Neural progenitor cell (in vitro differentiated cells): ENCODE measurements around the gene SUOX. TPM values are rescaled to one million over a fixed set of nuclear protein-coding genes. Genes with fewer than 3 reads are reported as not detected.

ENCODE experiments used
- DNase-seq: peaks from one replicate; pipeline ENCODE4 v3.0.0-alpha.2; 2016; ENCODE audit warnings: low spot score
- H2AFZ ChIP-seq: fragments of 200-600 bp; sonication (generic); replicated peaks from 2 replicates; pipeline ENCODE4 v1.6.1; 2016; ENCODE audit warnings: antibody characterized with exemption
- H3F3A ChIP-seq: fragments of 200-600 bp; sonication (generic); 2 replicates; pipeline ENCODE4 v1.6.1; 2016; ENCODE audit warnings: antibody characterized with exemption, low read depth
- H3K27ac ChIP-seq: fragments of 200-600 bp; sonication (generic); 2 replicates; pipeline ENCODE4 v1.5.1; 2016; ENCODE audit warnings: mild to moderate bottlenecking
- H3K27me3 ChIP-seq: fragments of 200-600 bp; sonication (generic); 2 replicates; pipeline ENCODE4 v1.6.1; 2016; ENCODE audit warnings: mild to moderate bottlenecking, moderate library complexity
- H3K36me3 ChIP-seq: fragments of 200-600 bp; sonication (generic); 2 replicates; pipeline ENCODE4 v1.5.1; 2016
- H3K4me1 ChIP-seq: fragments of 200-600 bp; sonication (generic); 2 replicates; pipeline ENCODE4 v1.6.1; 2016; ENCODE audit warnings: mixed run types
- H3K4me2 ChIP-seq: fragments of 200-600 bp; sonication (generic); 2 replicates; pipeline ENCODE4 v1.6.1; 2016
- H3K4me3 ChIP-seq: fragments of 200-600 bp; sonication (generic); 2 replicates; pipeline ENCODE4 v1.5.1; 2016
- H3K79me2 ChIP-seq: fragments of 200-600 bp; sonication (generic); 2 replicates; pipeline ENCODE4 v1.6.1; 2016; ENCODE audit warnings: low read depth
- H3K9ac ChIP-seq: fragments of 200-600 bp; sonication (generic); 2 replicates; pipeline ENCODE4 v1.6.1; 2016
- H3K9me3 ChIP-seq: fragments of 200-600 bp; sonication (generic); 2 replicates; pipeline ENCODE4 v1.5.1; 2016; ENCODE audit warnings: low read depth
- H4K20me1 ChIP-seq: fragments of 200-600 bp; sonication (generic); 2 replicates; pipeline ENCODE4 v1.6.1; 2016; ENCODE audit warnings: low read depth
- H3K27ac Mint-ChIP-seq: 3 replicates; pipeline ENCODE4 v1.8.0; 2021; ENCODE audit warnings: mixed read lengths
- H3K27me3 Mint-ChIP-seq: 2 replicates; pipeline ENCODE4 v1.8.0; 2022; ENCODE audit warnings: low read depth, mild to moderate bottlenecking, inconsistent platforms, moderate library complexity, mixed read lengths; ENCODE audit not compliant: insufficient read depth
- H3K36me3 Mint-ChIP-seq: 3 replicates; pipeline ENCODE4 v1.8.0; 2021; ENCODE audit warnings: mixed read lengths
- H3K4me1 Mint-ChIP-seq: 3 replicates; pipeline ENCODE4 v1.8.0; 2021; ENCODE audit warnings: mixed read lengths
- H3K4me3 Mint-ChIP-seq: 3 replicates; pipeline ENCODE4 v1.8.0; 2021; ENCODE audit warnings: mild to moderate bottlenecking, moderate library complexity, mixed read lengths
- H3K9me3 Mint-ChIP-seq: 3 replicates; pipeline ENCODE4 v1.8.0; 2020; ENCODE audit warnings: mixed read lengths
- CTCF ChIP-seq: fragments of 200-600 bp; sonication (generic); IDR thresholded peaks from 2 replicates; pipeline ENCODE4 v1.5.1; 2017; ENCODE audit warnings: antibody characterized with exemption, mild to moderate bottlenecking
- EZH2 ChIP-seq: fragments of 200-600 bp; sonication (generic); IDR thresholded peaks from 2 replicates; pipeline ENCODE4 v1.6.1; 2017; ENCODE audit warnings: antibody characterized with exemption, mild to moderate bottlenecking, moderate library complexity
- EZH2phosphoT487 ChIP-seq: fragments of 200-600 bp; sonication (generic); IDR thresholded peaks from 2 replicates; pipeline ENCODE4 v1.6.1; 2017; ENCODE audit warnings: antibody characterized with exemption
- total RNA-seq: library from RNA; depleted of rRNA; stranded (reverse); fragments of >200 nt; gene quantifications from 2 replicates; pipeline ENCODE4 v1.2.3, GENCODE V29; 2015; ENCODE audit warnings: low replicate concordance

The SUOX gene
- total RNA-seq, 1 donor from 2014 or later = 17.5 TPM

GRCh38 chr12:55970775-55971174 is 26.3 kb upstream of the SUOX start:
- no peak for DNase-seq
- Histone ChIP-seq H3F3A (peaks cover 40% of the 10 kb centered on the region), H3K36me3 (no peaks in the 10 kb centered on the region), H4K20me1 (peaks cover 10% of the 10 kb centered on the region), H3K9me3 (no peaks in the 10 kb centered on the region), H3K27me3 (no peaks in the 10 kb centered on the region), H3K27ac (no peak overlapping the region), H3K9ac (no peak overlapping the region), H3K4me3 (no peak overlapping the region), H2AFZ (no peak overlapping the region), H3K79me2 (peaks cover 41% of the 10 kb centered on the region), H3K4me1 (peaks cover 9% of the 10 kb centered on the region), H3K4me2 (no peak overlapping the region)
- Mint-ChIP-seq H3K27me3 (peaks cover 2% of the 10 kb centered on the region), H3K4me3 (peak overlapping the region; percentile 12), H3K27ac (peak overlapping the region; percentile 36), H3K36me3 (peaks cover 11% of the 10 kb centered on the region), H3K9me3 (no peaks in the 10 kb centered on the region), H3K4me1 (peaks cover 31% of the 10 kb centered on the region)
- TF ChIP-seq EZH2phosphoT487 (no peak), EZH2 (no peak), CTCF (no peak)

GRCh38 chr12:55972042-55972441 is 25.0 kb upstream of the SUOX start:
- Histone ChIP-seq H3K9me3 (no peaks in the 10 kb centered on the region), H3K4me2 (no peak overlapping the region), H3K79me2 (peaks cover 50% of the 10 kb centered on the region), H3K4me3 (no peak overlapping the region), H3K4me1 (peaks cover 9% of the 10 kb centered on the region), H3K27ac (no peak overlapping the region), H3K36me3 (no peaks in the 10 kb centered on the region), H3K9ac (no peak overlapping the region), H4K20me1 (peaks cover 14% of the 10 kb centered on the region), H2AFZ (no peak overlapping the region), H3F3A (peaks cover 32% of the 10 kb centered on the region), H3K27me3 (no peaks in the 10 kb centered on the region)
- peak overlapping the region; percentile 6 for H3K4me3 Mint-ChIP-seq
- peak overlapping the region; percentile 43 for H3K27ac Mint-ChIP-seq
- peaks cover 14% of the 10 kb centered on the region for H3K36me3 Mint-ChIP-seq
- H3K9me3 Mint-ChIP-seq = no peaks in the 10 kb centered on the region
- no peak for TF ChIP-seq EZH2phosphoT487
- TF ChIP-seq CTCF = no peak
- no peak for DNase-seq
- H3K27me3 Mint-ChIP-seq = no peaks in the 10 kb centered on the region
- peaks cover 29% of the 10 kb centered on the region for H3K4me1 Mint-ChIP-seq

GRCh38 chr12:55972456-55972855 is 24.6 kb upstream of the SUOX start:
- H3K27ac ChIP-seq = no peak overlapping the region
- H3K36me3 ChIP-seq = no peaks in the 10 kb centered on the region
- no peaks in the 10 kb centered on the region for H3K27me3 ChIP-seq
- peaks cover 17% of the 10 kb centered on the region for H4K20me1 ChIP-seq
- peaks cover 17% of the 10 kb centered on the region for H3K36me3 Mint-ChIP-seq
- H3K4me1 ChIP-seq = peaks cover 9% of the 10 kb centered on the region
- no peak for DNase-seq
- peak overlapping the region; percentile 6 for H3K4me3 Mint-ChIP-seq
- H3K9me3 Mint-ChIP-seq = no peaks in the 10 kb centered on the region
- no peak overlapping the region for H3K9ac ChIP-seq
- peaks cover 28% of the 10 kb centered on the region for H3K4me1 Mint-ChIP-seq
- H3K4me2 ChIP-seq = peak overlapping the region; percentile 82
- H3K4me3 ChIP-seq = no peak overlapping the region
- H3K9me3 ChIP-seq = no peaks in the 10 kb centered on the region
- H3K27ac Mint-ChIP-seq = peak overlapping the region; percentile 43
- peaks cover 50% of the 10 kb centered on the region for H3K79me2 ChIP-seq
- no peaks in the 10 kb centered on the region for H3K27me3 Mint-ChIP-seq
- H2AFZ ChIP-seq = no peak overlapping the region
- peaks cover 32% of the 10 kb centered on the region for H3F3A ChIP-seq
- TF ChIP-seq EZH2phosphoT487 = no peak
- no peak for TF ChIP-seq CTCF
- TF ChIP-seq EZH2 = no peak
